IPS-18a (cell line): Measurements from ENCODE around the gene TEX2.

Experiments
- H3K27ac ChIP-seq: one replicate; pipeline ENCODE4 v1.5.1; 2013; ENCODE audit warnings: low read length
- H3K27me3 ChIP-seq: one replicate; pipeline ENCODE4 v1.6.1; 2013; ENCODE audit warnings: mild to moderate bottlenecking, low read length; ENCODE audit not compliant: control insufficient read depth, insufficient read depth
- H3K36me3 ChIP-seq: one replicate; pipeline ENCODE4 v1.6.1; 2013; ENCODE audit warnings: low read depth, low read length; ENCODE audit not compliant: control insufficient read depth
- H3K4me1 ChIP-seq: one replicate; pipeline ENCODE4 v1.6.1; 2013; ENCODE audit warnings: low read depth, low read length; ENCODE audit not compliant: control insufficient read depth
- H3K4me3 ChIP-seq: one replicate; pipeline ENCODE4 v1.5.1; 2013; ENCODE audit warnings: low read length
- H3K9ac ChIP-seq: one replicate; pipeline ENCODE4 v1.6.1; 2013; ENCODE audit warnings: mild to moderate bottlenecking, low read length, moderate library complexity
- H3K9me3 ChIP-seq: one replicate; pipeline ENCODE4 v1.6.1; 2013; ENCODE audit warnings: low read depth, low read length; ENCODE audit not compliant: control insufficient read depth

Gene TEX2

GRCh38 chr17:64158831-64159590, 104.0 kb downstream of the TEX2 start:
- Histone ChIP-seq H3K36me3 (no peaks in the 10 kb centered on the region), H3K9me3 (no peaks in the 10 kb centered on the region), H3K27ac (no peak overlapping the region), H3K4me3 (no peak overlapping the region), H3K27me3 (no peaks in the 10 kb centered on the region), H3K9ac (no peak overlapping the region), H3K4me1 (peaks cover 7% of the 10 kb centered on the region)

- H3K27me3 ChIP-seq, result no peaks in the 10 kb centered on the region
- peaks cover 7% of the 10 kb centered on the region for H3K4me1 ChIP-seq
- H3K27ac ChIP-seq, result no peak overlapping the region
- no peak overlapping the region for H3K4me3 ChIP-seq
- no peaks in the 10 kb centered on the region for H3K9me3 ChIP-seq
- H3K36me3 ChIP-seq, result no peaks in the 10 kb centered on the region
- no peak overlapping the region for H3K9ac ChIP-seq
Observed at GRCh38 chr17:64158406-64158805, 104.7 kb downstream of the TEX2 start.

GRCh38 chr17:64157669-64158180, 105.3 kb downstream of the TEX2 start:
- no peaks in the 10 kb centered on the region for H3K9me3 ChIP-seq
- no peak overlapping the region for H3K4me3 ChIP-seq
- H3K9ac ChIP-seq, result no peak overlapping the region
- no peaks in the 10 kb centered on the region for H3K36me3 ChIP-seq
- H3K27ac ChIP-seq, result no peak overlapping the region
- peaks cover 7% of the 10 kb centered on the region for H3K4me1 ChIP-seq
- no peaks in the 10 kb centered on the region for H3K27me3 ChIP-seq

GRCh38 chr17:64156670-64157069, 106.4 kb downstream of the TEX2 start:
- peaks cover 7% of the 10 kb centered on the region for H3K4me1 ChIP-seq
- no peaks in the 10 kb centered on the region for H3K27me3 ChIP-seq
- no peak overlapping the region for H3K4me3 ChIP-seq
- no peaks in the 10 kb centered on the region for H3K9me3 ChIP-seq
- no peaks in the 10 kb centered on the region for H3K36me3 ChIP-seq
- H3K9ac ChIP-seq, result no peak overlapping the region
- no peak overlapping the region for H3K27ac ChIP-seq

- no peak overlapping the region for H3K4me3 ChIP-seq
- no peak overlapping the region for H3K27ac ChIP-seq
- H3K9ac ChIP-seq, result no peak overlapping the region
- H3K9me3 ChIP-seq, result no peaks in the 10 kb centered on the region
- no peaks in the 10 kb centered on the region for H3K27me3 ChIP-seq
- peaks cover 7% of the 10 kb centered on the region for H3K4me1 ChIP-seq
- no peaks in the 10 kb centered on the region for H3K36me3 ChIP-seq
Observed at GRCh38 chr17:64155751-64156544, 107.1 kb downstream of the TEX2 start.

- Histone ChIP-seq H3K4me1 (peaks cover 7% of the 10 kb centered on the region), H3K4me3 (no peak overlapping the region), H3K36me3 (no peaks in the 10 kb centered on the region)
Observed at GRCh38 chr17:64155129-64155528, 107.9 kb downstream of the TEX2 start.

GRCh38 chr17:64154717-64155116, 108.3 kb downstream of the TEX2 start:
- H3K9me3 ChIP-seq, result no peaks in the 10 kb centered on the region
- H3K4me3 ChIP-seq, result no peak overlapping the region
- H3K27ac ChIP-seq, result no peak overlapping the region
- H3K27me3 ChIP-seq, result no peaks in the 10 kb centered on the region
- no peak overlapping the region for H3K9ac ChIP-seq
- H3K4me1 ChIP-seq, result peaks cover 7% of the 10 kb centered on the region
- H3K36me3 ChIP-seq, result no peaks in the 10 kb centered on the region

More at GRCh38 chr17:64155129-64155528, 107.9 kb downstream of the TEX2 start:
- no peaks in the 10 kb centered on the region for H3K9me3 ChIP-seq
- no peak overlapping the region for H3K27ac ChIP-seq
- H3K27me3 ChIP-seq, result no peaks in the 10 kb centered on the region
- H3K9ac ChIP-seq, result no peak overlapping the region

- H3K27me3 ChIP-seq, result no peaks in the 10 kb centered on the region
- no peaks in the 10 kb centered on the region for H3K36me3 ChIP-seq
- no peak overlapping the region for H3K27ac ChIP-seq
- peaks cover 7% of the 10 kb centered on the region for H3K4me1 ChIP-seq
- no peaks in the 10 kb centered on the region for H3K9me3 ChIP-seq
- no peak overlapping the region for H3K4me3 ChIP-seq
- H3K9ac ChIP-seq, result no peak overlapping the region
Observed at GRCh38 chr17:64154313-64154695, 108.8 kb downstream of the TEX2 start.

GRCh38 chr17:64153565-64154312, 109.3 kb downstream of the TEX2 start:
- Histone ChIP-seq H3K4me1 (peaks cover 7% of the 10 kb centered on the region), H3K9me3 (no peaks in the 10 kb centered on the region), H3K27ac (no peak overlapping the region), H3K27me3 (no peaks in the 10 kb centered on the region), H3K9ac (no peak overlapping the region), H3K4me3 (no peak overlapping the region), H3K36me3 (no peaks in the 10 kb centered on the region)

GRCh38 chr17:64152428-64153125, 110.5 kb downstream of the TEX2 start:
- H3K4me3 ChIP-seq, result no peak overlapping the region
- no peak overlapping the region for H3K27ac ChIP-seq
- no peaks in the 10 kb centered on the region for H3K36me3 ChIP-seq
- no peaks in the 10 kb centered on the region for H3K9me3 ChIP-seq
- H3K27me3 ChIP-seq, result no peaks in the 10 kb centered on the region
- peaks cover 3% of the 10 kb centered on the region for H3K4me1 ChIP-seq
- H3K9ac ChIP-seq, result no peak overlapping the region

- Histone ChIP-seq H3K9me3 (no peaks in the 10 kb centered on the region), H3K36me3 (peaks cover 4% of the 10 kb centered on the region), H3K4me3 (no peak overlapping the region), H3K27me3 (no peaks in the 10 kb centered on the region), H3K27ac (no peak overlapping the region), H3K9ac (no peak overlapping the region), H3K4me1 (peaks cover 8% of the 10 kb centered on the region)
Observed at GRCh38 chr17:64151016-64151368, 112.1 kb downstream of the TEX2 start.
